Stomach (tissue), 9 donors: Measurements from ENCODE around the gene JSRP1. TPM values are rescaled to one million over a fixed set of nuclear protein-coding genes. Genes with fewer than 3 reads are reported as not detected.

Experiments
- DNase-seq, 2 donors: peaks; one replicate each; pipeline versions ENCODE4 v3.0.0 to v3.0.0-alpha.2; 2013 to 2019
- H3K27ac ChIP-seq, 5 donors: fragments of 200-600 bp in 4 of 5; sonication (generic) in 4 of 5; one replicate each; pipeline ENCODE4 v1.5.1; 2013 to 2019; ENCODE audit warnings: mild to moderate bottlenecking in 1 of 5, moderate library complexity in 1 of 5
- H3K27me3 ChIP-seq, 3 donors: fragments of 200-600 bp; sonication (generic); one replicate each; pipeline ENCODE4 v1.5.1; 2017 to 2019; ENCODE audit warnings: mixed run types in 1 of 3
- H3K36me3 ChIP-seq, 4 donors: fragments of 200-600 bp; sonication (generic); 1 replicate in 3 of 4; 2 replicates in 1 of 4; pipeline ENCODE4 v1.5.1; 2016 to 2019
- H3K4me1 ChIP-seq, 4 donors: fragments of 200-600 bp; sonication (generic); one replicate each; pipeline ENCODE4 v1.5.1; 2016 to 2019
- H3K4me3 ChIP-seq, 4 donors: fragments of 200-600 bp; sonication (generic) in 3 of 4; one replicate each; pipeline ENCODE4 v1.5.1; 2016 to 2019; ENCODE audit warnings: mild to moderate bottlenecking in 1 of 4
- H3K9me3 ChIP-seq, 4 donors: fragments of 200-600 bp; sonication (generic); one replicate each; pipeline ENCODE4 v1.5.1; 2016 to 2019
- EP300 ChIP-seq: sonication (generic); formaldehyde crosslinking; IDR thresholded peaks from one replicate; pipeline ENCODE4 v1.6.1; 2017; ENCODE audit warnings: antibody characterized with exemption
- POLR2A ChIP-seq, 4 donors: fragments of 450-650 bp; IDR thresholded peaks; one replicate each; pipeline ENCODE4 v1.6.1; 2016; ENCODE audit warnings: antibody characterized with exemption in 4 of 4, control low read depth in 2 of 4, mild to moderate bottlenecking in 1 of 4, moderate library complexity in 1 of 4
- POLR2AphosphoS5 ChIP-seq, 3 donors: sonication (generic); formaldehyde crosslinking; IDR thresholded peaks; one replicate each; pipeline ENCODE4 v1.6.1; 2016; ENCODE audit warnings: antibody characterized with exemption in 3 of 3
- WGBS, 5 donors: extraction: QIAGEN DNeasy Blood & Tissue Kit in 3 of 5; methylation state at CpG; one replicate each; pipeline versions ENCODE4 v1.1.5 to v1.1.7; 2013 to 2018; 5-methylcytosine and 5-hydroxymethylcytosine counted together
- intact Hi-C: fragments of 100-400 bp; cut with DNase I; formaldehyde crosslinking; loops from one replicate; pipeline ENCODE4 v1.15.1; 2023; ENCODE audit warnings: low total_unique reads
- polyA plus RNA-seq, 3 donors: library from polyadenylated mRNA; stranded (reverse); fragments of 200-250 nt; gene quantifications; one replicate each; pipeline ENCODE4 v1.2.3, GENCODE V29; 2013
- small RNA-seq, 4 donors: library from RNA; depleted of rRNA; stranded (forward); fragments of <200 nt; gene quantifications; one replicate each; pipeline ENCODE3, GENCODE V24; 2016
- total RNA-seq, 5 donors: library from RNA; depleted of rRNA; stranded (reverse); fragments of >200 nt; gene quantifications; one replicate each; pipeline versions ENCODE4 v1.1.0 to v1.2.3, GENCODE V29; 2014 to 2016
- TF ChIP-seq, protein P1 (sequence below), 7 experiments: fragments of 450-650 bp in 4 of 7; fragments of 200-600 bp in 3 of 7; sonication (generic) in 3 of 7; IDR thresholded peaks; one replicate each; pipeline ENCODE4 v1.5.1; 2016 to 2019; ENCODE audit warnings: antibody characterized with exemption in 7 of 7, control low read depth in 2 of 7, mild to moderate bottlenecking in 1 of 7
- donor health status: healthy with polysubstance abuse.
- donor health status: Bipolar disorder and iron deficiency.
- donor health status: healthy.

Gene JSRP1
- total and polyA plus RNA-seq, 8 donors = 0.58 to 0.75 (median 0.68) TPM; not detected in 5

DNA sequence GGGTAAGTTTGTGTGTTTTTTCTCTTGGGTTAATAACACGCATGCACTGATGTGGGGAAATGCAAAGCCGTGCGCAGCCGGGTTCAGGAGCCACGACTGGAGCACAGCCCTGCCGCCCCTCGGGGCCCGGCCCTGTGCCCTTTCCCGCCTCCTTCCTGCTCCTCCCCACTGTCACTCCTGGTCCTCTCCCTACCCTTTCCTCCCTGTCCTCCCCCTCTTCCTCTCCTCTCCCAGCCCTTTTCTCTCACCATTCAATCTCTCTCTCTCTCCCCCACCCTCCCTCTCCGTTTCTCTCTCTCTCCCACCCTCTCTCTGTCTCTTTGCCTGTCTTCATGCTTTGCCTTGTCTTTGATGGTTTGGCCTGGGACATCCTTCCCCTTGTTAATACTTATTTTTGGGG lies 47.2 kb downstream of the JSRP1 start:
- no peak for TF ChIP-seq POLR2AphosphoS5 (IDR thresholded peaks at IDR 0.05)
- TF ChIP-seq, protein P1, sequence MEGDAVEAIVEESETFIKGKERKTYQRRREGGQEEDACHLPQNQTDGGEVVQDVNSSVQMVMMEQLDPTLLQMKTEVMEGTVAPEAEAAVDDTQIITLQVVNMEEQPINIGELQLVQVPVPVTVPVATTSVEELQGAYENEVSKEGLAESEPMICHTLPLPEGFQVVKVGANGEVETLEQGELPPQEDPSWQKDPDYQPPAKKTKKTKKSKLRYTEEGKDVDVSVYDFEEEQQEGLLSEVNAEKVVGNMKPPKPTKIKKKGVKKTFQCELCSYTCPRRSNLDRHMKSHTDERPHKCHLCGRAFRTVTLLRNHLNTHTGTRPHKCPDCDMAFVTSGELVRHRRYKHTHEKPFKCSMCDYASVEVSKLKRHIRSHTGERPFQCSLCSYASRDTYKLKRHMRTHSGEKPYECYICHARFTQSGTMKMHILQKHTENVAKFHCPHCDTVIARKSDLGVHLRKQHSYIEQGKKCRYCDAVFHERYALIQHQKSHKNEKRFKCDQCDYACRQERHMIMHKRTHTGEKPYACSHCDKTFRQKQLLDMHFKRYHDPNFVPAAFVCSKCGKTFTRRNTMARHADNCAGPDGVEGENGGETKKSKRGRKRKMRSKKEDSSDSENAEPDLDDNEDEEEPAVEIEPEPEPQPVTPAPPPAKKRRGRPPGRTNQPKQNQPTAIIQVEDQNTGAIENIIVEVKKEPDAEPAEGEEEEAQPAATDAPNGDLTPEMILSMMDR (IDR thresholded peaks at IDR 0.05) = no peak
- TF ChIP-seq POLR2A (IDR thresholded peaks at IDR 0.05) = no peak
- no peak for TF ChIP-seq EP300
- Histone ChIP-seq H3K27ac (peak overlapping the region in 1 of 5 donors; percentile 54), H3K9me3 (no peaks in the 10 kb centered on the region), H3K27me3 (no peaks in the 10 kb centered on the region), H3K4me3 (no peak overlapping the region), H3K36me3 (peaks cover 54 to 98% (median 91%) of the 10 kb centered on the region in 4 donors), H3K4me1 (peaks cover 10 to 50% (median 18%) of the 10 kb centered on the region in 4 donors)
- intact Hi-C loops = no loop called here
- DNase-seq = no peak
- WGBS, 5 donors = 77 to 83% (median 78%) methylated on average over 10 of the region's 10 CpGs

DNA sequence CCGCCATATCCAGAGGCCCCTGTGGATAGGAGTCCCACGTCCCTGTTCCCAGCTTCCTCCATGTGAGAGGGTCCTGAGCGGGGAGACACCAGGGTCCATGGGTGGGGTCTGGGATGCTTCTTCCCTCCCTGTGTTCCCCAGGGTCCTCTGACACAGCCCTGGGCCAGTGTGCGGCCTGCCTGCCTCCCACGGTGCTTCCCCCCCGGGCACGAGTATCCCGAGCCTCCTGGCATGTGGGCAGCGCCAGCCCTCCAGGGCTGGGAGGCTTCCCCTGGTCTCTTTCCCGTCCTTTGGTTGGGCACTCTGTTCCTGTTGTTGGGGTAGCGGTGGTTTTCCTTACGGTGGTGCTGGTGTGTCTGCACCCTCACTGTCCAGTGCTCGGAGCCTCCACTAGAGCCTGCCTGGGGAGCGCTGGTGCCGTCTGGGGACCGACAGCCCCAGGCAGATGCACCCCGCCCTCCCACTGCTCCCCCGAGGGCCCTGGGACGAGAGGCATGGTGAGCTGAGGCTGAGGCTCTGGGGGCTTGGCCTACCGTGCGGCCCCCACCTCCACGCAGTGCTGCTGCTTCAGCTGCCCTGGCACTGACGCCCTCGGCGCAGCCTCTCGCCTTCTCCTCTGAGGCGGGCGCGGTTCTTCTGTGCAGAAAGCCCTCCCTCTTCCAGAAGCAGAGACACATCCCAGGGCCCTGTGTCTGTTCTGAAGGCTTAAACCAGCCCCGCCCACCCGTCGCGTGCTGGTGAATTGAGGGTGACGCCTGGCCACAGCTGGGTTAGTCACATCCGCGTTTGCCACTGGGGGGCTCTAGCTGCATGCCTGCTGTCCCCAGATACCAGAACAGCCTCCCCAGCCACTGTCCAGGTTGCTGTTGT lies 48.0 kb downstream of the JSRP1 start:
- intact Hi-C loops = no loop called here
- Histone ChIP-seq H3K27ac (peak overlapping the region in 1 of 5 donors; percentile 54), H3K4me1 (peaks cover 12 to 49% (median 20%) of the 10 kb centered on the region in 4 donors), H3K27me3 (no peaks in the 10 kb centered on the region), H3K4me3 (no peak overlapping the region), H3K9me3 (no peaks in the 10 kb centered on the region), H3K36me3 (peaks cover 55 to 98% (median 91%) of the 10 kb centered on the region in 4 donors)
- 68 to 87% (median 75%) methylated on average over 22 to 36 of the region's 36 CpGs for WGBS, 5 donors
- TF ChIP-seq POLR2A (IDR thresholded peaks at IDR 0.05) = no peak
- TF ChIP-seq, protein P1 (IDR thresholded peaks at IDR 0.05) = no peak
- no peak for TF ChIP-seq POLR2AphosphoS5 (IDR thresholded peaks at IDR 0.05)
- TF ChIP-seq EP300 = no peak
- DNase-seq = peak; percentile 48 to 88

DNA sequence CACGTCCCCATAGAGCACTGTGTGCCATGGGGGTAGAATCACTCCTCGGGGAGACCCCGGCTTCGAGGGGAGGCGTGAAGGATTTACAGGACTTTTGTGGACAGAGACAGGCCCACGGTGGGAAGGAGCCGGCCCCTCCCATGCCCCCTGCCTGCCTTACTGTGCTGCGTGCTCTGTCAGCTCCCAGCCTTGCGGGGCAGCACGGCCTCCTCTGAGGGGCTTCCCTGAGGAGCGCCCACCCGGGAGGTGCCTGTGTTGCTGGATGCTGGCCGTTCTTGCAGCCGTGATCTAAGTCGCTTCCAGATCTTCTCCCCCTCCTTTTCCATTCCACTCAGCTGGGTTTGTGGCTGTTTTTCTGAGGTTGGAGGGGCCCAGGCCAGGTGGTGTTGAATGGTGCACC lies 49.2 kb downstream of the JSRP1 start:
- intact Hi-C loops = no loop called here
- H3K4me1 ChIP-seq = peaks cover 12 to 42% (median 20%) of the 10 kb centered on the region in 4 donors
- no peak overlapping the region for H3K4me3 ChIP-seq
- TF ChIP-seq, protein P1 (IDR thresholded peaks at IDR 0.05) = no peak
- no peak for TF ChIP-seq POLR2A (IDR thresholded peaks at IDR 0.05)
- no peak for TF ChIP-seq POLR2AphosphoS5 (IDR thresholded peaks at IDR 0.05)
- TF ChIP-seq EP300 = no peak
- H3K27me3 ChIP-seq = no peaks in the 10 kb centered on the region
- H3K36me3 ChIP-seq = peaks cover 46 to 98% (median 91%) of the 10 kb centered on the region in 4 donors
- WGBS, 5 donors = 89 to 97% (median 95%) methylated on average over 6 to 15 of the region's 15 CpGs
- no peak for DNase-seq
- no peak overlapping the region for H3K27ac ChIP-seq
- H3K9me3 ChIP-seq = no peaks in the 10 kb centered on the region

GRCh38 chr19:2202366-2202765 lies 53.9 kb downstream of the JSRP1 start:
- WGBS, 5 donors = 83 to 94% (median 90%) methylated on average over 15 of the region's 15 CpGs
- Histone ChIP-seq H3K9me3 (no peaks in the 10 kb centered on the region), H3K36me3 (peaks cover 28 to 90% (median 82%) of the 10 kb centered on the region in 4 donors), H3K4me1 (peaks cover 8 to 19% (median 16%) of the 10 kb centered on the region in 4 donors), H3K27me3 (no peaks in the 10 kb centered on the region), H3K27ac (no peak overlapping the region), H3K4me3 (no peak overlapping the region)
- TF ChIP-seq, protein P1 (IDR thresholded peaks at IDR 0.05) = no peak
- no peak for TF ChIP-seq EP300
- TF ChIP-seq POLR2AphosphoS5 (IDR thresholded peaks at IDR 0.05) = no peak
- no peak for TF ChIP-seq POLR2A (IDR thresholded peaks at IDR 0.05)
- no peak for DNase-seq
- intact Hi-C loops = no loop called here

Small RNA genes within 50 kb of the gene (small RNA-seq; reads per million reads assigned to genes)
- 0 to 0.45 (median 0.26) reads per million in 4 donors for gene MIR1227

Other genes with a start within 250 kb of the JSRP1 start
- 10 to 100 TPM; 17.9 to 39.6 (median 33.3) TPM for gene BTBD2, start 240.7 kb downstream of the JSRP1 start, total RNA-seq
- gene BTBD2, start 240.7 kb downstream of the JSRP1 start, polyA plus RNA-seq = 10 to 100 TPM; 39.9 to 50.2 (median 40.9) TPM
- gene MKNK2, start 205.2 kb downstream of the JSRP1 start, total RNA-seq = 100 to 1,000 TPM in 2 of 5 donors, 10 to 100 TPM in 3; 38.7 to 192 (median 83.9) TPM
- gene MKNK2, start 205.2 kb downstream of the JSRP1 start, polyA plus RNA-seq = 100 to 1,000 TPM; 102 to 164 (median 130) TPM
- 100 to 1,000 TPM in 2 of 5 donors, 10 to 100 TPM in 2, 1 to 10 TPM in 1; 9.9 to 181 (median 41.4) TPM for gene MOB3A, start 160.1 kb downstream of the JSRP1 start, total RNA-seq
- gene MOB3A, start 160.1 kb downstream of the JSRP1 start, polyA plus RNA-seq = 10 to 100 TPM; 12.6 to 17.4 (median 14.1) TPM
- gene IZUMO4, start 159.5 kb downstream of the JSRP1 start, total RNA-seq = 1 to 10 TPM in 2 of 5 donors, not detected in 3; 3.5 to 7.5 TPM
- gene IZUMO4, start 159.5 kb downstream of the JSRP1 start, polyA plus RNA-seq = 10 to 100 TPM in 1 of 3 donors, 1 to 10 TPM in 2; 8.1 to 22.3 (median 9.6) TPM
- gene AP3D1, start 104.9 kb downstream of the JSRP1 start, total RNA-seq = 100 to 1,000 TPM in 4 of 5 donors, 10 to 100 TPM in 1; 49.0 to 340 (median 134) TPM
- 10 to 100 TPM; 53.8 to 59.6 (median 59.4) TPM for gene AP3D1, start 104.9 kb downstream of the JSRP1 start, polyA plus RNA-seq
- 10 to 100 TPM; 10.5 to 71.8 (median 28.1) TPM for gene DOT1L, start 92.5 kb downstream of the JSRP1 start, total RNA-seq
- 1 to 10 TPM; 3.8 to 6.4 (median 5.0) TPM for gene DOT1L, start 92.5 kb downstream of the JSRP1 start, polyA plus RNA-seq
- 100 to 1,000 TPM in 2 of 5 donors, 10 to 100 TPM in 3; 22.2 to 459 (median 96.9) TPM for gene PLEKHJ1, start 20.1 kb downstream of the JSRP1 start, total RNA-seq
- 100 to 1,000 TPM; 113 to 173 (median 132) TPM for gene PLEKHJ1, start 20.1 kb downstream of the JSRP1 start, polyA plus RNA-seq
- 100 to 1,000 TPM in 1 of 5 donors, 10 to 100 TPM in 4; 25.8 to 214 (median 33.9) TPM for gene SF3A2, start 19.6 kb downstream of the JSRP1 start, total RNA-seq
- gene SF3A2, start 19.6 kb downstream of the JSRP1 start, polyA plus RNA-seq = 10 to 100 TPM; 33.3 to 42.4 (median 40.2) TPM
- 1 to 10 TPM in 2 of 5 donors, under 1 TPM in 1, not detected in 2; 0.45 to 2.0 (median 1.1) TPM for gene AMH, start 7.1 kb downstream of the JSRP1 start, total RNA-seq
- 1 to 10 TPM in 1 of 3 donors, under 1 TPM in 2; 0.50 to 1.5 (median 0.61) TPM for gene AMH, start 7.1 kb downstream of the JSRP1 start, polyA plus RNA-seq
- 1 to 10 TPM in 1 of 5 donors, under 1 TPM in 1, not detected in 3; 0.87 to 1.4 TPM for gene PEAK3, start 25.8 kb upstream of the JSRP1 start, total RNA-seq
- under 1 TPM in 2 of 3 donors, not detected in 1; 0.15 to 0.31 TPM for gene PEAK3, start 25.8 kb upstream of the JSRP1 start, polyA plus RNA-seq
- gene LINGO3, start 51.7 kb upstream of the JSRP1 start, total RNA-seq = not detected
- gene LINGO3, start 51.7 kb upstream of the JSRP1 start, polyA plus RNA-seq = not detected
- gene LSM7, start 72.2 kb upstream of the JSRP1 start, total RNA-seq = 10 to 100 TPM in 4 of 5 donors, 1 to 10 TPM in 1; 9.8 to 93.1 (median 17.4) TPM
- gene LSM7, start 72.2 kb upstream of the JSRP1 start, polyA plus RNA-seq = 100 to 1,000 TPM; 196 to 332 (median 214) TPM
- 100 to 1,000 TPM in 2 of 5 donors, 10 to 100 TPM in 3; 69.3 to 450 (median 97.4) TPM for gene SPPL2B, start 72.3 kb upstream of the JSRP1 start, total RNA-seq
- 10 to 100 TPM; 13.6 to 31.4 (median 29.0) TPM for gene SPPL2B, start 72.3 kb upstream of the JSRP1 start, polyA plus RNA-seq
- 1 to 10 TPM in 1 of 5 donors, not detected in 4; 1.1 TPM for gene TMPRSS9, start 103.8 kb upstream of the JSRP1 start, total RNA-seq
- gene TMPRSS9, start 103.8 kb upstream of the JSRP1 start, polyA plus RNA-seq = not detected
- gene TIMM13, start 171.2 kb upstream of the JSRP1 start, total RNA-seq = 10 to 100 TPM in 4 of 5 donors, not detected in 1; 19.2 to 54.5 (median 27.6) TPM
- 100 to 1,000 TPM in 1 of 3 donors, 10 to 100 TPM in 2; 62.6 to 133 (median 97.8) TPM for gene TIMM13, start 171.2 kb upstream of the JSRP1 start, polyA plus RNA-seq
- 10 to 100 TPM; 19.8 to 76.8 (median 29.0) TPM for gene LMNB2, start 200.5 kb upstream of the JSRP1 start, total RNA-seq
- 10 to 100 TPM; 12.2 to 19.7 (median 13.6) TPM for gene LMNB2, start 200.5 kb upstream of the JSRP1 start, polyA plus RNA-seq
- gene GADD45B, start 219.7 kb upstream of the JSRP1 start, total RNA-seq = 100 to 1,000 TPM in 1 of 5 donors, 10 to 100 TPM in 4; 61.6 to 588 (median 91.0) TPM
- gene GADD45B, start 219.7 kb upstream of the JSRP1 start, polyA plus RNA-seq = 10 to 100 TPM; 52.9 to 92.1 (median 53.8) TPM